ENCODE results near the gene SYT1. TPM values are rescaled to one million over a fixed set of nuclear protein-coding genes. Genes with fewer than 3 reads are reported as not detected.

Gene SYT1
- total and polyA plus RNA-seq, 9 donors = 0.45 to 18.3 (median 9.7) TPM

- H3K36me3 ChIP-seq = no peaks in the 10 kb centered on the region
- intact Hi-C loops (cut with DNase I) = no loop called here
- no peak overlapping the region for H3K27ac ChIP-seq
- TF ChIP-seq POLR2A (IDR thresholded peaks at IDR 0.05) = no peak
- no peaks in the 10 kb centered on the region for H3K9me3 ChIP-seq
- 70 to 87% (median 76%) methylated on average over 1 of the region's 1 CpG for WGBS, 3 donors
- no peak overlapping the region for H3K4me3 ChIP-seq
- no peak for DNase-seq
- no peaks in the 10 kb centered on the region for H3K4me1 ChIP-seq (ENCODE audit: insufficient read depth)
- H3K27me3 ChIP-seq = no peaks in the 10 kb centered on the region
These were observed 467.3 kb downstream of the SYT1 start for GRCh38 chr12:79331870-79332269.

- intact Hi-C loops (cut with DNase I) = no loop called here
These were observed 468.6 kb downstream of the SYT1 start for GRCh38 chr12:79333144-79333543.

GRCh38 chr12:79337662-79338290, 473.2 kb downstream of the SYT1 start:
- TF ChIP-seq CTCF (IDR thresholded peaks at IDR 0.05) = no peak
- TF ChIP-seq POLR2A (IDR thresholded peaks at IDR 0.05) = no peak
- TF ChIP-seq EP300 (IDR thresholded peaks at IDR 0.05) = no peak
- Histone ChIP-seq H3K4me1 (ENCODE audit: insufficient read depth) (no peaks in the 10 kb centered on the region), H3K9me3 (no peaks in the 10 kb centered on the region), H3K27me3 (no peaks in the 10 kb centered on the region), H3K36me3 (no peaks in the 10 kb centered on the region), H3K4me3 (no peak overlapping the region), H3K27ac (no peak overlapping the region)
- intact Hi-C loops (cut with DNase I) = no loop called here
- DNase-seq = no peak
- WGBS, 3 donors = 91 to 93% (median 92%) methylated on average over 5 of the region's 5 CpGs

More at GRCh38 chr12:79333144-79333543, 468.6 kb downstream of the SYT1 start:
- no peak for DNase-seq
- no peak overlapping the region for H3K27ac ChIP-seq
- 91 to 97% (median 93%) methylated on average over 3 of the region's 3 CpGs for WGBS, 3 donors
- no peak for TF ChIP-seq CTCF (IDR thresholded peaks at IDR 0.05)
- no peak for TF ChIP-seq POLR2A (IDR thresholded peaks at IDR 0.05)
- TF ChIP-seq EP300 (IDR thresholded peaks at IDR 0.05) = no peak
- H3K36me3 ChIP-seq = no peaks in the 10 kb centered on the region
- H3K27me3 ChIP-seq = no peaks in the 10 kb centered on the region
- no peaks in the 10 kb centered on the region for H3K9me3 ChIP-seq
- H3K4me1 ChIP-seq (ENCODE audit: insufficient read depth) = no peaks in the 10 kb centered on the region
- no peak overlapping the region for H3K4me3 ChIP-seq

- intact Hi-C loops (cut with DNase I) = no loop called here
- no peaks in the 10 kb centered on the region for H3K36me3 ChIP-seq
- DNase-seq = no peak
- H3K4me1 ChIP-seq (ENCODE audit: insufficient read depth) = no peaks in the 10 kb centered on the region
- 61 to 70% (median 66%) methylated on average over 5 of the region's 5 CpGs for WGBS, 3 donors
- TF ChIP-seq CTCF (IDR thresholded peaks at IDR 0.05) = no peak
- no peak for TF ChIP-seq EP300 (IDR thresholded peaks at IDR 0.05)
- no peak for TF ChIP-seq POLR2A (IDR thresholded peaks at IDR 0.05)
- no peaks in the 10 kb centered on the region for H3K27me3 ChIP-seq
- no peak overlapping the region for H3K4me3 ChIP-seq
- no peaks in the 10 kb centered on the region for H3K9me3 ChIP-seq
- no peak overlapping the region for H3K27ac ChIP-seq
These were observed 480.6 kb downstream of the SYT1 start for GRCh38 chr12:79344855-79345847.
